Measurements from ENCODE around the gene PRKD2.
A peak's percentile ranks its signal among the peaks of the same experiment; 100 is the strongest.

Gene PRKD2

DNA sequence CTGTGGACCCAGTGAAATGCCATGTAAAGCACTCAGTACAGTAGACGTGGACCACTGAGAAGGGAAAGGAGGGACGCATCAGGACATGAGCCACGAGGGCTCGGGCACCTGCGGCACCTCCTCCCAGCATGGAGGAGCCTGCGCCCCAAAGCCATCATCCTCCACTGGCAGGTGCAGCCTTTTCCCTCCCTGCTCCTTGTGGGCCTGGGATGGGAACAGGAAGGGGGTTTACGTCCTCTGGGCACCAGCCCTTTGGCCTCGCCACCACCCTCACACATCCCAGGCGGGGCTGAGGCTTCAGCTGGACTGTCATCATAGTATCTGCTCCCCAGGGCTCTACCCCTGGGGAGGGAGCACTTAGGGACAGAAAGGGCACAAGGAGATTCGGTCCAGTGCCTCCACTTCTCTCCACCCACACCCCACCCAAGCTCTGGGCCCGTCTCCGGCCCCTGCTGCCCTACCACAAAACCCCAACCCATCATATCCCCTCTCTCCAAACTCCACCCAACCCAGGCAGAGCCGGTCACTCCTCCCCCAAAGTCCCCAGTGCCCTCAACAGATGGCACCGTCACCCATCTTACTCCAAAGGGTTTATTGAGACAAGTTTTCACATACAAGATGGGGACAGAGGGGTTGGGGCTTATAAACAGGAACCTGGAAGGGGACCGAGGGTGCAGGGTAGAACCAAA is 2.2 kb upstream of the PRKD2 start:
- Histone ChIP-seq H3K9me3 (ENCODE audit: control insufficient read depth, insufficient read depth, low read depth, low read length) (no peaks in the 10 kb centered on the region), H3K4me3 (ENCODE audit: low read depth, low read length) (no peak overlapping the region), H3K36me3 (ENCODE audit: control insufficient read depth in 2 of 2, insufficient read depth in 1 of 2, low read length in 2 of 2) (peaks cover 14 to 50% of the 10 kb centered on the region in 2 experiments; a peak in 2 of 3 replicates), H3K27ac (ENCODE audit: extremely low read depth, low read depth, low read length) (peak overlapping the region; percentile 22; the same call in 1 of the 2 replicates), H3K4me1 (ENCODE audit: control insufficient read depth, insufficient read depth, low read length) (peaks cover 12% of the 10 kb centered on the region)
- ChIA-PET POLR2A (no interaction called here), CTCF (interaction anchor here (2.2 kb wide), 1 partner anchor 10 kb away, joined by 10 read pairs; no protein-coding TSS in a partner anchor)
- TF ChIP-seq ZBTB48 (tag by site-specific recombination; IDR thresholded peaks at IDR 0.05) (0 out of 2 replicates have a peak, but pooled peaks have one; percentile 29), ZNF391 (tag by site-specific recombination; IDR thresholded peaks at IDR 0.05; ENCODE audit: borderline replicate concordance, low read depth) (no peak)
- TF ChIP-seq, protein P1, sequence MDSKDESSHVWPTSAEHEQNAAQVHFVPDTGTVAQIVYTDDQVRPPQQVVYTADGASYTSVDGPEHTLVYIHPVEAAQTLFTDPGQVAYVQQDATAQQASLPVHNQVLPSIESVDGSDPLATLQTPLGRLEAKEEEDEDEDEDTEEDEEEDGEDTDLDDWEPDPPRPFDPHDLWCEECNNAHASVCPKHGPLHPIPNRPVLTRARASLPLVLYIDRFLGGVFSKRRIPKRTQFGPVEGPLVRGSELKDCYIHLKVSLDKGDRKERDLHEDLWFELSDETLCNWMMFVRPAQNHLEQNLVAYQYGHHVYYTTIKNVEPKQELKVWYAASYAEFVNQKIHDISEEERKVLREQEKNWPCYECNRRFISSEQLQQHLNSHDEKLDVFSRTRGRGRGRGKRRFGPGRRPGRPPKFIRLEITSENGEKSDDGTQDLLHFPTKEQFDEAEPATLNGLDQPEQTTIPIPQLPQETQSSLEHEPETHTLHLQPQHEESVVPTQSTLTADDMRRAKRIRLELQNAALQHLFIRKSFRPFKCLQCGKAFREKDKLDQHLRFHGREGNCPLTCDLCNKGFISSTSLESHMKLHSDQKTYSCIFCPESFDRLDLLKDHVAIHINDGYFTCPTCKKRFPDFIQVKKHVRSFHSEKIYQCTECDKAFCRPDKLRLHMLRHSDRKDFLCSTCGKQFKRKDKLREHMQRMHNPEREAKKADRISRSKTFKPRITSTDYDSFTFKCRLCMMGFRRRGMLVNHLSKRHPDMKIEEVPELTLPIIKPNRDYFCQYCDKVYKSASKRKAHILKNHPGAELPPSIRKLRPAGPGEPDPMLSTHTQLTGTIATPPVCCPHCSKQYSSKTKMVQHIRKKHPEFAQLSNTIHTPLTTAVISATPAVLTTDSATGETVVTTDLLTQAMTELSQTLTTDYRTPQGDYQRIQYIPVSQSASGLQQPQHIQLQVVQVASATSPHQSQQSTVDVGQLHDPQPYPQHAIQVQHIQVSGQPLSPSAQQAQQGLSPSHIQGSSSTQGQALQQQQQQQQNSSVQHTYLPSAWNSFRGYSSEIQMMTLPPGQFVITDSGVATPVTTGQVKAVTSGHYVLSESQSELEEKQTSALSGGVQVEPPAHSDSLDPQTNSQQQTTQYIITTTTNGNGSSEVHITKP (tag by site-specific recombination; IDR thresholded peaks at IDR 0.05), result no peak

DNA sequence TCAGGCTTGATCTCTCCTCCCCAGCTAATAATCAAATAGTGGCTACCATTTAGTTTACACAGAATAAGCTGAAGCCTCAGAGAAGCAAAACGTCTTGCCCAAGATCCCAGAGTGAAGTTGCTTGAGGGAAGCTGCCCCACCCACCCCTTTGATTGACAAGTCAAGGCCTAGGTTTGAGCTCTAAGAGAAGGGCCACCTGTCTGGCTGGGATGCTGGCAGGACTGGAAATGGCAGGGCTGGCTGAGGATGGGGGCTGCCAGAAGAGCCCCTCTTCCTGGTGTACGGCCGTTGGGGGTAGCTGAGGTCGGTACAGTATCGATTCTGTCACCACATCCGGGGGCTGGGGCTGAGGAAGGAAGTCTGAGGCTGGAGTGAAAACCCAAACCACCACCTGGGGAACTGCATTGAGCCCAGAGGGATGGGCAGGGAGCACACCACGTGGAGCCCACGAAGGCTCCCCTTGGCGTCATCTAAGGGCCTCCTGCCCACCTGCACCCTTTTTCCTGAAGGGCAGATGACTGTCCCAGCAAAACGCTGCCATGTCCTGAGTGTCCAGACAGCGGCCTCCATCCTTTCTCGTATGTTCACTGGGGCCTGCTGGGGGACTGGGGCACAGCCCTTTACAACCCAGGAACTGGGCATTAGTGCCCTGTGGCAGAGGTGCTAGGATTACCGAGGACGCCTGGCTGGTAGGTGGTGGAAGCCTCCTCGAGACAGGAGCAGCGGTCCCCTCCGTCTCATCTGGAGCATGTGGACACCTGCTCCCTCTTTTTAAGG is 1.4 kb upstream of the PRKD2 start:
- peaks cover 9 to 43% of the 10 kb centered on the region in 2 experiments; a peak in 2 of 3 replicates for H3K36me3 ChIP-seq (ENCODE audit: control insufficient read depth in 2 of 2, insufficient read depth in 1 of 2, low read length in 2 of 2)
- CTCF ChIA-PET, result interaction anchor here (0.6 to 2.2 kb wide), 4 partner anchors 10 to 38 kb away, joined by 3 to 10 read pairs (median 3); no protein-coding TSS in a partner anchor
- no peak overlapping the region for H3K4me3 ChIP-seq (ENCODE audit: low read depth, low read length)
- H3K4me1 ChIP-seq (ENCODE audit: control insufficient read depth, insufficient read depth, low read length), result peaks cover 15% of the 10 kb centered on the region
- H3K9me3 ChIP-seq (ENCODE audit: control insufficient read depth, insufficient read depth, low read depth, low read length), result no peaks in the 10 kb centered on the region
- TF ChIP-seq, protein P2, sequence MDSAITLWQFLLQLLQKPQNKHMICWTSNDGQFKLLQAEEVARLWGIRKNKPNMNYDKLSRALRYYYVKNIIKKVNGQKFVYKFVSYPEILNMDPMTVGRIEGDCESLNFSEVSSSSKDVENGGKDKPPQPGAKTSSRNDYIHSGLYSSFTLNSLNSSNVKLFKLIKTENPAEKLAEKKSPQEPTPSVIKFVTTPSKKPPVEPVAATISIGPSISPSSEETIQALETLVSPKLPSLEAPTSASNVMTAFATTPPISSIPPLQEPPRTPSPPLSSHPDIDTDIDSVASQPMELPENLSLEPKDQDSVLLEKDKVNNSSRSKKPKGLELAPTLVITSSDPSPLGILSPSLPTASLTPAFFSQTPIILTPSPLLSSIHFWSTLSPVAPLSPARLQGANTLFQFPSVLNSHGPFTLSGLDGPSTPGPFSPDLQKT (IDR thresholded peaks at IDR 0.05; ENCODE audit: borderline replicate concordance, low read depth, low read length), result no peak
- TF ChIP-seq, protein P3, sequence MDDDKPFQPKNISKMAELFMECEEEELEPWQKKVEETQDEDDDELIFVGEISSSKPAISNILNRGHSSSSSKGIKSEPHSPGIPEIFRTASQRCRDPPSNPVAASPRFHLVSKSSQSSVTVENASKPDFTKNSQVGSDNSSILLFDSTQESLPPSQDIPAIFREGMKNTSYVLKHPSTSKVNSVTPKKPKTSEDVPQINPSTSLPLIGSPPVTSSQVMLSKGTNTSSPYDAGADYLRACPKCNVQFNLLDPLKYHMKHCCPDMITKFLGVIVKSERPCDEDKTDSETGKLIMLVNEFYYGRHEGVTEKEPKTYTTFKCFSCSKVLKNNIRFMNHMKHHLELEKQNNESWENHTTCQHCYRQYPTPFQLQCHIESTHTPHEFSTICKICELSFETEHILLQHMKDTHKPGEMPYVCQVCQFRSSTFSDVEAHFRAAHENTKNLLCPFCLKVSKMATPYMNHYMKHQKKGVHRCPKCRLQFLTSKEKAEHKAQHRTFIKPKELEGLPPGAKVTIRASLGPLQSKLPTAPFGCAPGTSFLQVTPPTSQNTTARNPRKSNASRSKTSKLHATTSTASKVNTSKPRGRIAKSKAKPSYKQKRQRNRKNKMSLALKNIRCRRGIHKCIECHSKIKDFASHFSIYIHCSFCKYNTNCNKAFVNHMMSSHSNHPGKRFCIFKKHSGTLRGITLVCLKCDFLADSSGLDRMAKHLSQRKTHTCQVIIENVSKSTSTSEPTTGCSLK (tag by site-specific recombination; IDR thresholded peaks at IDR 0.05), result no peak
- TF ChIP-seq ZBTB8A (tag by site-specific recombination; IDR thresholded peaks at IDR 0.05), result no peak
- peak; percentile 71; the same call in 1 of the 2 replicates for TF ChIP-seq ZBTB17 (tag by site-specific recombination; IDR thresholded peaks at IDR 0.05)
- TF ChIP-seq SP2 (tag by site-specific recombination; IDR thresholded peaks at IDR 0.05), result peak; percentile 33
- TF ChIP-seq ZNF654 (tag by site-specific recombination; IDR thresholded peaks at IDR 0.05; ENCODE audit: low read depth), result no peak
- TF ChIP-seq, protein P4, sequence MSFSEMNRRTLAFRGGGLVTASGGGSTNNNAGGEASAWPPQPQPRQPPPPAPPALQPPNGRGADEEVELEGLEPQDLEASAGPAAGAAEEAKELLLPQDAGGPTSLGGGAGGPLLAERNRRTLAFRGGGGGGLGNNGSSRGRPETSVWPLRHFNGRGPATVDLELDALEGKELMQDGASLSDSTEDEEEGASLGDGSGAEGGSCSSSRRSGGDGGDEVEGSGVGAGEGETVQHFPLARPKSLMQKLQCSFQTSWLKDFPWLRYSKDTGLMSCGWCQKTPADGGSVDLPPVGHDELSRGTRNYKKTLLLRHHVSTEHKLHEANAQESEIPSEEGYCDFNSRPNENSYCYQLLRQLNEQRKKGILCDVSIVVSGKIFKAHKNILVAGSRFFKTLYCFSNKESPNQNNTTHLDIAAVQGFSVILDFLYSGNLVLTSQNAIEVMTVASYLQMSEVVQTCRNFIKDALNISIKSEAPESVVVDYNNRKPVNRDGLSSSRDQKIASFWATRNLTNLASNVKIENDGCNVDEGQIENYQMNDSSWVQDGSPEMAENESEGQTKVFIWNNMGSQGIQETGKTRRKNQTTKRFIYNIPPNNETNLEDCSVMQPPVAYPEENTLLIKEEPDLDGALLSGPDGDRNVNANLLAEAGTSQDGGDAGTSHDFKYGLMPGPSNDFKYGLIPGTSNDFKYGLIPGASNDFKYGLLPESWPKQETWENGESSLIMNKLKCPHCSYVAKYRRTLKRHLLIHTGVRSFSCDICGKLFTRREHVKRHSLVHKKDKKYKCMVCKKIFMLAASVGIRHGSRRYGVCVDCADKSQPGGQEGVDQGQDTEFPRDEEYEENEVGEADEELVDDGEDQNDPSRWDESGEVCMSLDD (tag by site-specific recombination; IDR thresholded peaks at IDR 0.05), result no peak
- no peak for TF ChIP-seq SALL2 (tag by site-specific recombination; IDR thresholded peaks at IDR 0.05; ENCODE audit: borderline replicate concordance)
- TF ChIP-seq ZNF202 (tag by site-specific recombination; IDR thresholded peaks at IDR 0.05; ENCODE audit: borderline replicate concordance), result no peak
- TF ChIP-seq ZNF10 (tag by site-specific recombination; IDR thresholded peaks at IDR 0.05), result no peak
- no peak for TF ChIP-seq YY1 (tag by site-specific recombination; IDR thresholded peaks at IDR 0.05)
- TF ChIP-seq ZNF571 (tag by site-specific recombination; IDR thresholded peaks at IDR 0.05), result no peak
- no peak for TF ChIP-seq YY2 (tag by site-specific recombination; IDR thresholded peaks at IDR 0.05)
- TF ChIP-seq KLF9 (tag by site-specific recombination; IDR thresholded peaks at IDR 0.05; ENCODE audit: low read depth), result peak; percentile 69
- TF ChIP-seq, protein P5, sequence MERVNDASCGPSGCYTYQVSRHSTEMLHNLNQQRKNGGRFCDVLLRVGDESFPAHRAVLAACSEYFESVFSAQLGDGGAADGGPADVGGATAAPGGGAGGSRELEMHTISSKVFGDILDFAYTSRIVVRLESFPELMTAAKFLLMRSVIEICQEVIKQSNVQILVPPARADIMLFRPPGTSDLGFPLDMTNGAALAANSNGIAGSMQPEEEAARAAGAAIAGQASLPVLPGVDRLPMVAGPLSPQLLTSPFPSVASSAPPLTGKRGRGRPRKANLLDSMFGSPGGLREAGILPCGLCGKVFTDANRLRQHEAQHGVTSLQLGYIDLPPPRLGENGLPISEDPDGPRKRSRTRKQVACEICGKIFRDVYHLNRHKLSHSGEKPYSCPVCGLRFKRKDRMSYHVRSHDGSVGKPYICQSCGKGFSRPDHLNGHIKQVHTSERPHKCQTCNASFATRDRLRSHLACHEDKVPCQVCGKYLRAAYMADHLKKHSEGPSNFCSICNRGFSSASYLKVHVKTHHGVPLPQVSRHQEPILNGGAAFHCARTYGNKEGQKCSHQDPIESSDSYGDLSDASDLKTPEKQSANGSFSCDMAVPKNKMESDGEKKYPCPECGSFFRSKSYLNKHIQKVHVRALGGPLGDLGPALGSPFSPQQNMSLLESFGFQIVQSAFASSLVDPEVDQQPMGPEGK (tag by site-specific recombination; IDR thresholded peaks at IDR 0.05), result peak; percentile 13; the same call in 1 of the 2 replicates
- TF ChIP-seq ZNF677 (tag by site-specific recombination; IDR thresholded peaks at IDR 0.05), result no peak
- H3K27ac ChIP-seq (ENCODE audit: extremely low read depth, low read depth, low read length), result peak overlapping the region; percentile 43
- POLR2A ChIA-PET, result interaction anchor here (0.6 to 0.8 kb wide), 3 partner anchors 11 to 559 kb away, joined by 3 to 6 read pairs (median 3); no protein-coding TSS in a partner anchor
